GM23338 (cell line): ENCODE data around the gene LCA5.

Experiments
- CTCF ChIP-seq, 2 experiments: fragments of 200-600 bp in 1 of 2; sonication (generic) in 1 of 2; conservative IDR thresholded peaks; 2 replicates each; pipeline versions ENCODE4 v1.5.1 to v1.6.1; 2016 to 2017; ENCODE audit warnings: antibody characterized with exemption in 2 of 2, low read depth in 2 of 2, mild to moderate bottlenecking in 2 of 2, moderate library complexity in 1 of 2
- EZH2 ChIP-seq: fragments of 200-600 bp; sonication (generic); IDR thresholded peaks from one replicate; pipeline ENCODE4 v1.8.0; 2017; ENCODE audit warnings: antibody characterized with exemption, mild to moderate bottlenecking, low read depth; ENCODE audit not compliant: unreplicated experiment
- EZH2phosphoT487 ChIP-seq: fragments of 200-600 bp; sonication (generic); IDR thresholded peaks from one replicate; pipeline ENCODE4 v1.8.1; 2018; ENCODE audit warnings: antibody characterized with exemption; ENCODE audit not compliant: unreplicated experiment
- JUNB ChIP-seq: IDR thresholded peaks from one replicate; pipeline ENCODE4 v1.6.1; 2016; ENCODE audit warnings: antibody characterized with exemption; ENCODE audit not compliant: unreplicated experiment
- POLR2AphosphoS5 ChIP-seq: IDR thresholded peaks from 2 replicates; pipeline ENCODE4 v1.6.1; 2016; ENCODE audit warnings: antibody characterized with exemption, low read depth
- STAT1 ChIP-seq: IDR thresholded peaks from one replicate; pipeline ENCODE4 v1.6.1; 2016; ENCODE audit warnings: antibody characterized with exemption; ENCODE audit not compliant: unreplicated experiment
- ZNF331 ChIP-seq: fragments of 250-450 bp; sonication (Bioruptor Pico); IDR thresholded peaks from 2 replicates; pipeline ENCODE4 v1.5.0; 2020; ENCODE audit warnings: low read depth, mild to moderate bottlenecking, moderate library complexity
- TF ChIP-seq, protein P1 (sequence below): IDR thresholded peaks from one replicate; pipeline ENCODE4 v1.6.1; 2018; ENCODE audit warnings: antibody characterized with exemption; ENCODE audit not compliant: unreplicated experiment

DNA sequence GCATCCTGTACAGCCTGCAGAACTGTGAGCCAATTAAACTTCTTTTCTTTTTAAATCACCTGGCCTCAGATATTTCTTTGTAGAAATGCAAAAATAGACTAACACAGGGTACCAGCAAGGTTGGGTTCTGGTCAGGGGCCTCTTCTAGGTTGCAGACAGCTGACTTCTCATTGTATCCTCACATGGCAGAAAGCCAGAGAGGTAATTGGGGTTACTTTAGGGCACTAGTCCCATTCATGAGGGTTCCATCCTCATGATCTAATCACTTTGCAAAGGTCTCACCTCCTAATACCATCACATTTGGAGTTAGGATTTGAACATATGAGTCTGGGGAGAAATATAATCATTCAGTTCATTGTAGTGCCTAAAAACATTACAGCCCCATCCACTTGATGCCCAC is 101.5 kb downstream of the LCA5 start:
- TF ChIP-seq EZH2 (no peak), CTCF (conservative IDR thresholded peaks at IDR 0.05; ENCODE audit: low read depth in 2 of 2) (no peak), JUNB (no peak), POLR2AphosphoS5 (no peak), EZH2phosphoT487 (no peak), ZNF331 (no peak), STAT1 (no peak)
- TF ChIP-seq, protein P1, sequence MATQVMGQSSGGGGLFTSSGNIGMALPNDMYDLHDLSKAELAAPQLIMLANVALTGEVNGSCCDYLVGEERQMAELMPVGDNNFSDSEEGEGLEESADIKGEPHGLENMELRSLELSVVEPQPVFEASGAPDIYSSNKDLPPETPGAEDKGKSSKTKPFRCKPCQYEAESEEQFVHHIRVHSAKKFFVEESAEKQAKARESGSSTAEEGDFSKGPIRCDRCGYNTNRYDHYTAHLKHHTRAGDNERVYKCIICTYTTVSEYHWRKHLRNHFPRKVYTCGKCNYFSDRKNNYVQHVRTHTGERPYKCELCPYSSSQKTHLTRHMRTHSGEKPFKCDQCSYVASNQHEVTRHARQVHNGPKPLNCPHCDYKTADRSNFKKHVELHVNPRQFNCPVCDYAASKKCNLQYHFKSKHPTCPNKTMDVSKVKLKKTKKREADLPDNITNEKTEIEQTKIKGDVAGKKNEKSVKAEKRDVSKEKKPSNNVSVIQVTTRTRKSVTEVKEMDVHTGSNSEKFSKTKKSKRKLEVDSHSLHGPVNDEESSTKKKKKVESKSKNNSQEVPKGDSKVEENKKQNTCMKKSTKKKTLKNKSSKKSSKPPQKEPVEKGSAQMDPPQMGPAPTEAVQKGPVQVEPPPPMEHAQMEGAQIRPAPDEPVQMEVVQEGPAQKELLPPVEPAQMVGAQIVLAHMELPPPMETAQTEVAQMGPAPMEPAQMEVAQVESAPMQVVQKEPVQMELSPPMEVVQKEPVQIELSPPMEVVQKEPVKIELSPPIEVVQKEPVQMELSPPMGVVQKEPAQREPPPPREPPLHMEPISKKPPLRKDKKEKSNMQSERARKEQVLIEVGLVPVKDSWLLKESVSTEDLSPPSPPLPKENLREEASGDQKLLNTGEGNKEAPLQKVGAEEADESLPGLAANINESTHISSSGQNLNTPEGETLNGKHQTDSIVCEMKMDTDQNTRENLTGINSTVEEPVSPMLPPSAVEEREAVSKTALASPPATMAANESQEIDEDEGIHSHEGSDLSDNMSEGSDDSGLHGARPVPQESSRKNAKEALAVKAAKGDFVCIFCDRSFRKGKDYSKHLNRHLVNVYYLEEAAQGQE = no peak
